Erythroblast (primary cell): ENCODE data around the gene ZSWIM6.

Source experiments
- GATA1 ChIP-seq: IDR thresholded peaks from 2 replicates; pipeline ENCODE4 v1.6.1; 2011; ENCODE audit warnings: low read depth, mild to moderate bottlenecking, control low read depth, low read length, moderate library complexity
- POLR2A ChIP-seq: IDR thresholded peaks from 2 replicates; pipeline ENCODE4 v1.6.1; 2011; ENCODE audit warnings: mild to moderate bottlenecking, low read length

- TF ChIP-seq POLR2A (no peak), GATA1 (no peak)
Measured at GRCh38 chr5:61330845-61331406, 1.1 kb upstream of the ZSWIM6 start.
